T-cell (primary cell): ENCODE data around the gene HPRT1. TPM values are rescaled to one million over a fixed set of nuclear protein-coding genes. Genes with fewer than 3 reads are reported as not detected.

ENCODE experiments used
- ATAC-seq, 4 experiments: fragments of 200-7000 bp in 3 of 4; fragments of 150-1000 bp in 1 of 4; cut with Tn5 transposase; replicated peaks in 1 of 4; 1 replicate in 3 of 4; 2 replicates in 1 of 4; pipeline ENCODE4 v1.10.0; 2021; ENCODE audit warnings: moderate library complexity in 3 of 4, mild to moderate bottlenecking in 2 of 4, moderate number of reproducible peaks in 1 of 4
- CTCF ChIA-PET, 2 donors: fragments of 300-600 bp; sonication (Branson Sonifier 250); formaldehyde crosslinking; loops; one replicate each; lab custom pipeline; 2022; ENCODE audit warnings: antibody characterized with exemption in 2 of 2; lab: Charles Lee
- POLR2A ChIA-PET, 2 donors: fragments of 300-600 bp; sonication (Branson Sonifier 250); formaldehyde crosslinking; loops; one replicate each; lab custom pipeline; 2022; ENCODE audit warnings: antibody characterized with exemption in 2 of 2; lab: Charles Lee
- DNase-seq, 35 experiments: peaks; one replicate each; pipeline versions ENCODE4 v3.0.0 to v3.0.0-alpha.2; 2013 to 2023
- H3K27ac ChIP-seq: one replicate; pipeline ENCODE4 v1.5.1; 2013; ENCODE audit warnings: low read length
- H3K27me3 ChIP-seq, 2 experiments: replicated peaks in 1 of 2; 1 replicate in 1 of 2; 2 replicates in 1 of 2; pipeline versions ENCODE4 v1.6.1 to v1.7.0; 2013; ENCODE audit warnings: low read length in 1 of 2, mixed read lengths in 1 of 2; ENCODE audit not compliant: control insufficient read depth in 2 of 2, insufficient read depth in 2 of 2; ENCODE audit errors: extremely low read depth in 1 of 2
- H3K36me3 ChIP-seq, 2 donors: 1 replicate in 1 of 2; 2 replicates in 1 of 2; pipeline versions ENCODE4 v1.6.1 to v1.7.0; 2013; ENCODE audit warnings: low read length in 1 of 2; ENCODE audit not compliant: control insufficient read depth in 2 of 2, insufficient read depth in 1 of 2; ENCODE audit errors: extremely low read depth in 1 of 2
- H3K4me1 ChIP-seq, 2 experiments: 1 replicate in 1 of 2; 2 replicates in 1 of 2; pipeline versions ENCODE4 v1.6.1 to v1.7.0; 2013; ENCODE audit warnings: low read length in 2 of 2, mixed read lengths in 1 of 2; ENCODE audit not compliant: insufficient read depth in 2 of 2, control insufficient read depth in 1 of 2; ENCODE audit errors: extremely low read depth in 1 of 2
- H3K4me3 ChIP-seq, 2 donors: 1 replicate in 1 of 2; 2 replicates in 1 of 2; pipeline versions ENCODE4 v1.5.1 to v1.7.0; 2013; ENCODE audit warnings: mild to moderate bottlenecking in 2 of 2, low read length in 1 of 2, moderate library complexity in 1 of 2; ENCODE audit not compliant: control insufficient read depth in 1 of 2; ENCODE audit errors: extremely low read depth in 1 of 2
- H3K9me3 ChIP-seq: 2 replicates; pipeline ENCODE4 v1.7.0; 2013
- H3K27ac Mint-ChIP-seq, 2 donors: one replicate each; pipeline ENCODE4 v1.8.0; 2020 to 2021; ENCODE audit warnings: mild to moderate bottlenecking in 2 of 2, mixed read lengths in 2 of 2
- H3K27me3 Mint-ChIP-seq, 2 donors: one replicate each; pipeline ENCODE4 v1.8.0; 2021 to 2022; ENCODE audit warnings: mixed read lengths in 2 of 2
- H3K36me3 Mint-ChIP-seq: one replicate; pipeline ENCODE4 v1.8.0; 2021; ENCODE audit warnings: mixed read lengths
- H3K4me1 Mint-ChIP-seq, 3 donors: one replicate each; pipeline ENCODE4 v1.8.0; 2020 to 2022; ENCODE audit warnings: mixed read lengths in 3 of 3, mild to moderate bottlenecking in 1 of 3
- H3K4me3 Mint-ChIP-seq, 3 donors: one replicate each; pipeline ENCODE4 v1.8.0; 2020 to 2022; ENCODE audit warnings: mild to moderate bottlenecking in 3 of 3, mixed read lengths in 3 of 3, moderate library complexity in 3 of 3
- H3K9me3 Mint-ChIP-seq, 3 donors: one replicate each; pipeline ENCODE4 v1.8.0; 2020 to 2022; ENCODE audit warnings: mixed read lengths in 3 of 3
- WGBS: methylation state at CpG from one replicate; pipeline ENCODE4 v1.1.5; 2013; ENCODE audit warnings: missing lambda C conversion rate; ENCODE audit not compliant: insufficient coverage; 5-methylcytosine and 5-hydroxymethylcytosine counted together
- total RNA-seq, 35 experiments: library from RNA in 6 of 35; stranded (reverse) in 6 of 35; fragments of 120-200 nt in 1 of 35; gene quantifications; one replicate each; pipeline versions ENCODE4 v1.2.1 to v1.2.4 and lab custom pipeline; 2013 to 2026

Gene HPRT1
- total RNA-seq, 5 donors from 2014 or later (not counting 1 experiment from before 2014, with no cell fraction given): 16.0 to 24.8 (median 17.6) TPM

DNA sequence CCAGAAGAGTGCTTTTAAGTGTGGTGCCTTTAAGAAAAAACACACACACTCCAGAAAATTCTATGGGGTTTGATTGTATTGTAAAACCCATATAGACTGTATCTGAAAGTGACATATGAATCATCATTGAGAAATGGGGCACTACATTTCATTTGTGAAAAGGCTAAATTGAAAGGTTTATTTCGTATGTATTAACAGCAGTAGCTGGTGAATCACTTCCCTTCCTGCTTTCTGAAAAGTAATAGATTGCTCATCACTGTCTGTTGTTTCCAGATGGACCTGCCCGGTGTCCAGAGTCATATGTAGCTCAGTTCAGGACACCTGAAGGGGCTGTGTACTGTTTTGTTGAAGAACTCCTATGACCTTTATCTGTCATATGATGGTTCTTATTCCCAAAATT, 28.1 kb upstream of the HPRT1 start:
- no peaks in the 10 kb centered on the region for H3K4me1 ChIP-seq
- POLR2A ChIA-PET: interaction anchor here in 1 of 2 donors (0.5 kb wide), 1 partner anchor 1129 kb away, joined by 3 read pairs; no protein-coding TSS in a partner anchor
- no peak for DNase-seq
- CTCF ChIA-PET: interaction anchor here in 1 of 2 donors (0.7 kb wide), 1 partner anchor 52 kb away, joined by 4 read pairs; no protein-coding TSS in a partner anchor
- peaks cover 0 to 4% of the 10 kb centered on the region in 2 donors for H3K27me3 Mint-ChIP-seq
- H3K36me3 ChIP-seq: peaks cover 0 to 5% of the 10 kb centered on the region in 2 donors
- H3K4me1 Mint-ChIP-seq: no peaks in the 10 kb centered on the region
- no peak overlapping the region for H3K27ac ChIP-seq
- WGBS: no CpG with 5 or more reads among the region's 2 CpGs
- H3K27ac Mint-ChIP-seq: no peak overlapping the region
- H3K27me3 ChIP-seq: no peaks in the 10 kb centered on the region
- H3K9me3 ChIP-seq: no peaks in the 10 kb centered on the region
- H3K9me3 Mint-ChIP-seq: no peaks in the 10 kb centered on the region
- H3K4me3 Mint-ChIP-seq: no peak overlapping the region
- H3K36me3 Mint-ChIP-seq: peaks cover 21% of the 10 kb centered on the region
- H3K4me3 ChIP-seq: no peak overlapping the region
- no peak for ATAC-seq

DNA sequence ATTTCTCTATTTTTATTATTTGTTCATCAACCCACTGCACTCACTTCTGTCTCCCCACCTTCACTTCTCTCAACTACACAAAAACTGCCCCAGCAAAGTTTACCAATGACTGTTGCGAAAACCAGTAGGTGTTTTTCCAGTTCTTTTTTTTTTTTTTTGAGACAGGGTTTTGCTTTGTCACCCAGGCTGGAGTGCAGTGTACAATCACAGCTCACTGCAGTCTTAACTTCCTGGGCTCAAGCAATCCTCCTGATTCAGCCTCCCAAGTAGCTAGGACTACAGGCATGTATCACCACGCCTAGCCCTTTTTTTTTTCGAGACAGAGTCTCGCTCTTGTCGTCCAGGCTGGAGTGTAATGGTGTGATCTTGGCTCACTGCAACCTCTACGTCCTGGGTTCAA, 24.1 kb upstream of the HPRT1 start:
- DNase-seq: no peak
- H3K4me1 ChIP-seq: no peaks in the 10 kb centered on the region
- no peak overlapping the region for H3K27ac Mint-ChIP-seq
- CTCF ChIA-PET: interaction anchor here in 1 of 2 donors (0.7 kb wide), 1 partner anchor 38 kb away, joined by 4 read pairs; no protein-coding TSS in a partner anchor
- ATAC-seq: no peak
- no peaks in the 10 kb centered on the region for H3K9me3 Mint-ChIP-seq
- H3K4me1 Mint-ChIP-seq: no peaks in the 10 kb centered on the region
- POLR2A ChIA-PET: interaction anchor here in 1 of 2 donors (0.7 kb wide), 1 partner anchor 35 kb away, joined by 4 read pairs; no protein-coding TSS in a partner anchor
- no CpG with 5 or more reads among the region's 6 CpGs for WGBS
- H3K36me3 Mint-ChIP-seq: peaks cover 13% of the 10 kb centered on the region
- H3K9me3 ChIP-seq: no peaks in the 10 kb centered on the region
- H3K4me3 Mint-ChIP-seq: no peak overlapping the region
- H3K27me3 ChIP-seq: no peaks in the 10 kb centered on the region
- peaks cover 0 to 7% of the 10 kb centered on the region in 2 donors for H3K27me3 Mint-ChIP-seq
- H3K27ac ChIP-seq: no peak overlapping the region
- peaks cover 0 to 2% of the 10 kb centered on the region in 2 donors for H3K36me3 ChIP-seq
- H3K4me3 ChIP-seq: no peak overlapping the region

DNA sequence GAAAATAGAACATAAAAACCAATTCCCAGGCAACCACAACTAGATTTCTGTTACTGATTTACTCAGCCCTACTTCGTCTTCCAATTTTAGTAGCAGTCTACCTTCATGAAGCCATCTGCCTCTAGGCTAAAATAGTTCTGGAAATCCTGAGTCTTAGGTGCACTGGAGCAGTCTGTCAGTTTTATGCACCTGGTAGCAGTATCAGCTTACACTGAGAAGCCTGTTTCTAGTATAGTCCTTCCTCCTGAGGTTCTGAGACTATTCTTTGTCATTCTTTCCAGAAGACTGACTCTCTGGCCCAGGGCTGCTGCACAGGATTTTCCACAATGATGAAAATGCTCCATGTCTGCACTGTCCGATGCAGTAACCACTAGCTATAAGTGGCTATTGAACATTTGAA, 16.9 kb upstream of the HPRT1 start:
- WGBS: no CpG with 5 or more reads among the region's 2 CpGs
- ATAC-seq (no peak), DNase-seq (no peak)
- ChIA-PET POLR2A (no interaction called here), CTCF (no interaction called here)
- H3K4me3 ChIP-seq: no peak overlapping the region
- no peaks in the 10 kb centered on the region for H3K9me3 ChIP-seq
- no peaks in the 10 kb centered on the region for H3K27me3 ChIP-seq
- peaks cover 3% of the 10 kb centered on the region for H3K36me3 Mint-ChIP-seq
- H3K36me3 ChIP-seq: no peaks in the 10 kb centered on the region
- H3K27me3 Mint-ChIP-seq: peaks cover 0 to 3% of the 10 kb centered on the region in 2 donors
- H3K4me3 Mint-ChIP-seq: no peak overlapping the region
- H3K9me3 Mint-ChIP-seq: no peaks in the 10 kb centered on the region
- no peak overlapping the region for H3K27ac ChIP-seq
- H3K27ac Mint-ChIP-seq: no peak overlapping the region
- no peaks in the 10 kb centered on the region for H3K4me1 Mint-ChIP-seq
- no peaks in the 10 kb centered on the region for H3K4me1 ChIP-seq

DNA sequence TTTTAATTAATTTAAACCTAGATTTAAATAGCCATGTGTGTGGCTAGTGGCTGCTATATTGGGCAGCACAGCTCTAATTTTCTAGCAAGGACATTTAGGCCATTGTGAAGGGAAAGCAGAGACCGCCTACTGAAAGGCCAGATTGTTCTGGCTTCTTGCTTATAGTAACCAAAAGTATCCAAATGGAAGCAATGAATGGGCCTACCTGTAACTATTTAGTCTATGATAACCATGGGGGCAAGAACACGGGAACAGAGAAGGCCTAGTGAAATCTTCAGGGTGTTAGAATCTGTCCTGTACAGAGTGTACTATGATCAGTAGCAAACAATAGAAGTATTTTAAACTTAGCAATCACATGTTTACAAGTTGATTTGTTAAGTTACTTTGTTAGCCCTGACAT, 16.5 kb upstream of the HPRT1 start:
- H3K4me3 Mint-ChIP-seq: no peak overlapping the region
- no peaks in the 10 kb centered on the region for H3K4me1 Mint-ChIP-seq
- CTCF ChIA-PET: no interaction called here
- no peaks in the 10 kb centered on the region for H3K9me3 Mint-ChIP-seq
- POLR2A ChIA-PET: no interaction called here
- no peak overlapping the region for H3K27ac Mint-ChIP-seq
- Histone ChIP-seq H3K27me3 (no peaks in the 10 kb centered on the region), H3K36me3 (no peaks in the 10 kb centered on the region), H3K9me3 (no peaks in the 10 kb centered on the region), H3K4me1 (no peaks in the 10 kb centered on the region), H3K27ac (no peak overlapping the region), H3K4me3 (no peak overlapping the region)
- peaks cover 3% of the 10 kb centered on the region for H3K36me3 Mint-ChIP-seq
- no CpG with 5 or more reads among the region's 2 CpGs for WGBS
- no peak for DNase-seq
- no peak for ATAC-seq
- H3K27me3 Mint-ChIP-seq: peaks cover 0 to 3% of the 10 kb centered on the region in 2 donors

DNA sequence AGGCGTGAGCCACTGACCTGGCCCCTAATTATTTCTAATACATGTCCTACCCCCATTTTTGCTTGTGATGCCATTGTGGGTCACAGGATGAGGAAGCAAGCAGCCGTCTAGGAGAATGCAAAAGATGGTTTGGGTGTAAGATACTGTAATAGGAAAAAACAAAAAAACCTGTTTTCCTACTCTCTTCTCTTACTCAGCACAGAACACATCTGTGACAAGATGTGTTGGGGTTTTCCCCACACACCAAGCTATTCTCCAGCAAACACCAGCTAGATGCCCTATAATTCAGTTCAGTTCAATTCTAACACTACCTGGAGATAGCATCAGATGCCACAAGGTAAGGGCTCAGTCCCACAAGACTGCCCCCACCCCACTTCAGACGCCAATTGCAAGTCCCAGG, 15.3 kb upstream of the HPRT1 start:
- ChIA-PET POLR2A (no interaction called here), CTCF (interaction anchor here in 1 of 2 donors (0.6 kb wide), 1 partner anchor 48 kb away, joined by 3 read pairs; no protein-coding TSS in a partner anchor)
- H3K4me1 ChIP-seq: no peaks in the 10 kb centered on the region
- H3K36me3 Mint-ChIP-seq: peaks cover 3% of the 10 kb centered on the region
- 86% methylated on average over 1 of the region's 3 CpGs for WGBS
- peaks cover 0 to under 1% of the 10 kb centered on the region in 2 donors for H3K27me3 Mint-ChIP-seq
- H3K27ac ChIP-seq: no peak overlapping the region
- ATAC-seq (no peak), DNase-seq (no peak)
- no peak overlapping the region for H3K4me3 Mint-ChIP-seq
- no peaks in the 10 kb centered on the region for H3K4me1 Mint-ChIP-seq
- no peaks in the 10 kb centered on the region for H3K9me3 Mint-ChIP-seq
- H3K27me3 ChIP-seq: no peaks in the 10 kb centered on the region
- no peak overlapping the region for H3K27ac Mint-ChIP-seq
- no peak overlapping the region for H3K4me3 ChIP-seq
- H3K36me3 ChIP-seq: no peaks in the 10 kb centered on the region
- no peaks in the 10 kb centered on the region for H3K9me3 ChIP-seq

DNA sequence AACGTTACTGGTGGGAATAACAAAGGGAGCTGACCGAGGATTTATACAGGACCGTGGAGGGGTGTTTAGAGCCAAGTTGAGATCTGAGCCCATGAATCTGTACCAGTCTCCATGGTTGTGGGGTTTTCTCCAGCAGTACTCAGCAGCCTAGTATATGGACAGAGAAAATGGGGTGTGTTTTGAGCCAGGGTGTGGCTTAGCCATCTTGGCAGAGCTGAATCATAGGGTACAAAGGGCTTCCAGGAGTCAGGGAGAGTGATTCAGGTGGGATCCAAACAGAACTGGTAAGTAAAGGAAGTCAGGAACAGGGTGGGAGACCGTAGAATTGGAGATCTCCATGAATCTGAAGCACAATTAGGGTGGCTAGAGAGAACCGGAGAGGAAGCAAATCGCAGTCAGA, 7.4 kb upstream of the HPRT1 start:
- no peak overlapping the region for H3K27ac Mint-ChIP-seq
- no peaks in the 10 kb centered on the region for H3K9me3 ChIP-seq

More for the DNA sequence above, 7.4 kb upstream of the HPRT1 start:
- POLR2A ChIA-PET: interaction anchor here in 1 of 2 donors (0.5 kb wide), 1 partner anchor 11 kb away, joined by 3 read pairs; no protein-coding TSS in a partner anchor
- Mint-ChIP-seq H3K36me3 (no peaks in the 10 kb centered on the region), H3K4me1 (peaks cover 0 to under 1% (median 0%) of the 10 kb centered on the region in 3 donors), H3K9me3 (no peaks in the 10 kb centered on the region), H3K4me3 (no peak overlapping the region), H3K27me3 (peaks cover 0 to 4% of the 10 kb centered on the region in 2 donors)
- Histone ChIP-seq H3K27ac (no peak overlapping the region), H3K27me3 (no peaks in the 10 kb centered on the region), H3K4me3 (no peak overlapping the region), H3K4me1 (no peaks in the 10 kb centered on the region), H3K36me3 (no peaks in the 10 kb centered on the region)
- DNase-seq (no peak), ATAC-seq (no peak)
- CTCF ChIA-PET: no interaction called here
- 94% methylated on average over 3 of the region's 6 CpGs for WGBS
